H1 (cell line): ENCODE results near the gene ACCSL. TPM values are rescaled to one million over a fixed set of nuclear protein-coding genes. Genes with fewer than 3 reads are reported as not detected.

Experiments
- BACH1 ChIP-seq: IDR thresholded peaks from 2 replicates; pipeline ENCODE4 v1.6.1; 2012; ENCODE audit warnings: low read length, improper control_type of control experiment
- CEBPB ChIP-seq: IDR thresholded peaks from 2 replicates; pipeline ENCODE4 v1.6.1; 2012; ENCODE audit warnings: low read depth, low read length
- CHD2 ChIP-seq: IDR thresholded peaks from 2 replicates; pipeline ENCODE4 v1.6.1; 2012; ENCODE audit warnings: low read length, improper control_type of control experiment
- CHD7 ChIP-seq: fragments of 300-600 bp; sonication (generic); IDR thresholded peaks from 2 replicates; pipeline ENCODE4 v1.7.1; 2012; ENCODE audit warnings: low read length, moderate library complexity, mild to moderate bottlenecking, inconsistent platforms; ENCODE audit not compliant: insufficient replicate concordance
- CREB1 ChIP-seq: IDR thresholded peaks from 2 replicates; pipeline ENCODE4 v1.6.1; 2012; ENCODE audit warnings: inconsistent platforms
- KDM4A ChIP-seq: IDR thresholded peaks from one replicate; pipeline ENCODE4 v1.7.1; 2012; ENCODE audit warnings: low read depth, mild to moderate bottlenecking, moderate library complexity, low read length, inconsistent platforms; ENCODE audit not compliant: severe bottlenecking
- MAFK ChIP-seq: IDR thresholded peaks from 2 replicates; pipeline ENCODE4 v1.6.1; 2012; ENCODE audit warnings: low read depth, mild to moderate bottlenecking, improper control_type of control experiment, low read length
- POLR2A ChIP-seq, 2 experiments: IDR thresholded peaks; 1 replicate in 1 of 2; 2 replicates in 1 of 2; pipeline ENCODE4 v1.6.1; 2011; ENCODE audit warnings: low read depth in 2 of 2, low read length in 2 of 2, mild to moderate bottlenecking in 2 of 2; ENCODE audit errors: control extremely low read depth in 1 of 2
- RAD21 ChIP-seq, 2 experiments: IDR thresholded peaks in 1 of 2; conservative IDR thresholded peaks in 1 of 2; 2 replicates each; pipeline ENCODE4 v1.6.1; 2011; ENCODE audit warnings: low read depth in 2 of 2, low read length in 2 of 2, improper control_type of control experiment in 1 of 2, inconsistent platforms in 1 of 2, mild to moderate bottlenecking in 1 of 2, moderate library complexity in 1 of 2
- SIRT6 ChIP-seq: IDR thresholded peaks from one replicate; pipeline ENCODE4 v1.7.1; 2012; ENCODE audit warnings: low read length, inconsistent platforms
- SP2 ChIP-seq: IDR thresholded peaks from 2 replicates; pipeline ENCODE4 v1.6.1; 2012; ENCODE audit warnings: mild to moderate bottlenecking, low read length, inconsistent platforms
- TAF1 ChIP-seq: IDR thresholded peaks from 2 replicates; pipeline ENCODE4 v1.6.1; 2011; ENCODE audit warnings: mild to moderate bottlenecking, low read depth, low read length
- TAF7 ChIP-seq: optimal IDR thresholded peaks from 2 replicates; pipeline ENCODE3; 2011; ENCODE audit warnings: low read depth, mild to moderate bottlenecking, inconsistent platforms, low read length, moderate library complexity, borderline replicate concordance
- TEAD4 ChIP-seq: IDR thresholded peaks from 2 replicates; pipeline ENCODE4 v1.6.1; 2012; ENCODE audit warnings: low read depth, low read length, inconsistent platforms, mixed read lengths
- polyA plus RNA-seq, 7 experiments: library from polyadenylated mRNA; depleted of rRNA in 3 of 7; stranded (reverse) in 5 of 7; unstranded in 2 of 7; fragments of >200 nt in 5 of 7; fragments of 200-250 nt in 2 of 7; gene quantifications; 1 replicate in 5 of 7; 2 replicates in 1 of 7; 4 replicates in 1 of 7; pipeline versions ENCODE4 v1.2.1 to v1.2.3, GENCODE V29; 2011 to 2013; ENCODE audit warnings: missing spikeins in 2 of 7, mixed read lengths in 2 of 7
- total RNA-seq: library from RNA; stranded (reverse); fragmentation: NEBNext Ultra II Directional; extraction: Animal tissue kit (Norgen Biotek cat#: 25700); gene quantifications from 2 replicates; pipeline ENCODE4 v1.2.1, GENCODE V29; 2021

ACCSL gene
- total and polyA plus RNA-seq, 2 of the 8 experiments (the other 6 are each of a cell fraction or from before 2014, with no cell fraction given), result not detected

- TF ChIP-seq CHD7 (no peak), TAF7 (no peak), TAF1 (no peak), SP2 (no peak), POLR2A (IDR thresholded peaks at IDR 0.05; ENCODE audit: control extremely low read depth in 1 of 2, low read depth in 2 of 2, low read length in 2 of 2) (no peak), RAD21 (IDR thresholded peaks at IDR 0.05 in 1 of 2, conservative IDR thresholded peaks at IDR 0.05 in 1 of 2; ENCODE audit: low read depth in 2 of 2, low read length in 2 of 2) (no peak), KDM4A (no peak), TEAD4 (no peak), BACH1 (no peak), CEBPB (no peak), SIRT6 (no peak), CREB1 (no peak), CHD2 (no peak), MAFK (no peak)
These were observed 29.7 kb upstream of the ACCSL start (continued) for GRCh38 chr11:44018127-44018521.
